Measurements from ENCODE around the gene UTP11. TPM values are rescaled to one million over a fixed set of nuclear protein-coding genes. Genes with fewer than 3 reads are reported as not detected.

The UTP11 gene
- total and polyA plus RNA-seq, 2 of the 8 experiments (the other 6 are each of a cell fraction or from before 2014, with no cell fraction given), result 19.5 to 60.5 TPM

DNA sequence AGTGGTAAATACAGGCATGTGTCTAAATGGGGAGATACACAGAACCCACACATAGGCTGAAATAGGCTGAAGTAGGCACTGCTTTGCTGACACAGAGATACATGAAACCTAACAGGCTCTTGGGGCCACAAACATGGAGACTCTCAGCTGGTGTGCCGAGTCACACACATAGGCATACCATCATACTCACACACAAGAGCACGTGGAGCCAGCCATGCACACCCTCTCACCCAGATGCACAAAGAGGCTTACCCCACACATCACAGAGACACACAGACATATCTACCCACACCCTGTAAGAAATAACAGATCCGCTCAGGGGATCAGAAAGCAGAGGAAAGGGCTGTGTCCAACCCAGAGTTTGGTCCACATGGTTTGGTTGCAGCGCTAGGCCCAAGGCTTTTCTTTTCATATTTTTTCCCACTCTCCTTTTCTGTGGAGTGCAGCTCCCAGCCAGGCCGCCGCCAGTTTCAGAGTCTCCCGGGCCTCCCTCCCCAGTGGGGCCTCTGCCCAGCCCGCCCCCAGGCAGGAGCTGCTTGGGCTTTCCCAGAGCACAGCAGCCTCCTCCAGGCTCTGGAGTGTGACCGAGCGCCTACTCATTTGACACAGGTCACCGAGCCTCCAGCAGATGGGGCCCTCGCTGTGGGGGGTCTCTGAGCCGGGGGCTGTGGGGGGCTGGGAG is 38.0 kb downstream of the UTP11 start (continued):
- TF ChIP-seq TCF12 (IDR thresholded peaks at IDR 0.05; ENCODE audit: low read depth, low read length) (no peak), RXRA (IDR thresholded peaks at IDR 0.05; ENCODE audit: insufficient read depth, low read depth, low read length) (no peak), TAF1 (IDR thresholded peaks at IDR 0.05; ENCODE audit: low read depth, low read length) (no peak)
- TF ChIP-seq, protein P1, sequence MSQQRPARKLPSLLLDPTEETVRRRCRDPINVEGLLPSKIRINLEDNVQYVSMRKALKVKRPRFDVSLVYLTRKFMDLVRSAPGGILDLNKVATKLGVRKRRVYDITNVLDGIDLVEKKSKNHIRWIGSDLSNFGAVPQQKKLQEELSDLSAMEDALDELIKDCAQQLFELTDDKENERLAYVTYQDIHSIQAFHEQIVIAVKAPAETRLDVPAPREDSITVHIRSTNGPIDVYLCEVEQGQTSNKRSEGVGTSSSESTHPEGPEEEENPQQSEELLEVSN (IDR thresholded peaks at IDR 0.05), result no peak
